ENCODE measurements around the gene SETDB2. TPM values are rescaled to one million over a fixed set of nuclear protein-coding genes. Genes with fewer than 3 reads are reported as not detected.

The SETDB2 gene
- polyA plus RNA-seq, 1 donor (not counting 4 experiments of a cell fraction or from before 2014, with no cell fraction given): 5.6 TPM

DNA sequence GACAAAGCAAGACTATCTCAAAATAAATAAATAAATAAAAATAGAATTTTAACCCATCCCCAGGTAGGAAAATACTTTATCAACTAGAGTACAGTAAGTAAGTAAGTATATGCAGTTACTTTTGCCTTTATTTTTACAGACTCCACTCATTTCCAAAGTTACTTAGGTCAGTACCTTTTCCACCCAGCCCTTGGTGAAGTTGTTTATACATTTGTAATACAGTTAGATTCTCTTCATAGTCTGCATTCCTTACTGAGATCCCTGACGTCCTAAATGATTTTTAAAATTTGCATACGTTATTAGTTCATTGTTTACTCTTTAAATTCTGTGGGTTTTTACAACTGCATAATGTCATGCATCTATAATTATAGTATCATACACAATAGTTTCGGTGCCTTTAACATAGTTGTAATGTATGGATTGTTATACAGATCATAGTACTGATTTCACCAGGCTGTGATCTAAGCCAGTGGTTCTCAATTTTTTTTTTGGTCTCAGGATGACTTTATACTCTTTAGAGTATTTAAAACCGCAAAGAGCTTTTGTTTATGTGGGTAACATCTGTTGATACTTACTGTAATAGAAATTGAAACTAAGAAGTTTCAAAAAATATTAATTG, 10.4 kb downstream of the SETDB2 start:
- no peak for TF ChIP-seq CTCF (optimal IDR thresholded peaks at IDR 0.05 in 1 of 3, IDR thresholded peaks at IDR 0.05 in 1 of 3, conservative IDR thresholded peaks at IDR 0.05 in 1 of 3; ENCODE audit: extremely low read depth in 1 of 3, insufficient read depth in 2 of 3, low read length in 3 of 3)
- no peak for TF ChIP-seq EZH2 (IDR thresholded peaks at IDR 0.05; ENCODE audit: low read length)
- no peak overlapping the region for H3K27ac ChIP-seq (ENCODE audit: control insufficient read depth, insufficient read depth, low read length)
- no peak for FAIRE-seq

DNA sequence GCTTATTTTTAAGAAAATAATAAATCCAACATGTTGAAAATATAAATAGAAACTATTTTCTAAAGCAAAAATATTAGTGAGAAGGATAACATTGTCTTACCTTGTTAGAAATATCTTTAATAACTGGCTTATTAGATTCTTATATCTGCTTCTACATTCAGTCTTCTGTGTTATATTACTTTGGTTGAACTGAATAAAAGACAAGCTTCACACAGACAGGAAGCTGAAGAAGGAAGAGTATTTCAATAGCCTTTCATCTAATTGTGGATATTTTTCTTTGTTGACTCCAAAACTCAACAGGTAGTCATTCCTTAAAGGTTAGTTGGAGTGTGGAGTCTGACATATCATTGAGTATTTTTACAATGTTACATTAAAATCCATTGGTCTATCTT, 10.9 kb downstream of the SETDB2 start:
- no peaks in the 10 kb centered on the region for H3K36me3 ChIP-seq (ENCODE audit: control insufficient read depth in 2 of 2, extremely low read depth in 1 of 2, insufficient read depth in 2 of 2, low read length in 2 of 2)
- no peak overlapping the region for H3K4me3 ChIP-seq (ENCODE audit: control insufficient read depth in 2 of 3, extremely low read depth in 1 of 3, insufficient read depth in 2 of 3, low read depth in 1 of 3, low read length in 3 of 3)
- no peak overlapping the region for H3K4me2 ChIP-seq (ENCODE audit: control insufficient read depth, extremely low read depth, insufficient read depth, low read depth, low read length)
- no peak overlapping the region for H3K9ac ChIP-seq (ENCODE audit: control insufficient read depth, extremely low read depth, insufficient read depth, low read length)
- no peaks in the 10 kb centered on the region for H4K20me1 ChIP-seq (ENCODE audit: control insufficient read depth, extremely low read depth, insufficient read depth, low read length)
- no peak for TF ChIP-seq CTCF (optimal IDR thresholded peaks at IDR 0.05 in 1 of 3, IDR thresholded peaks at IDR 0.05 in 1 of 3, conservative IDR thresholded peaks at IDR 0.05 in 1 of 3; ENCODE audit: extremely low read depth in 1 of 3, insufficient read depth in 2 of 3, low read length in 3 of 3)
- no peak for TF ChIP-seq EZH2 (IDR thresholded peaks at IDR 0.05; ENCODE audit: low read length)
- H3K27me3 ChIP-seq (ENCODE audit: control insufficient read depth, extremely low read depth, insufficient read depth, low read length): no peaks in the 10 kb centered on the region
- dilution Hi-C loops (cut with MboI; ENCODE audit: extremely low pct_ligation_motif_present, low sequenced_read_pairs): no loop called here
- no peak overlapping the region for H2AFZ ChIP-seq (ENCODE audit: control insufficient read depth, low read length)
- no peaks in the 10 kb centered on the region for H3K4me1 ChIP-seq (ENCODE audit: control insufficient read depth, extremely low read depth, insufficient read depth, low read length)
- no peaks in the 10 kb centered on the region for H3K9me3 ChIP-seq (ENCODE audit: control insufficient read depth, low read depth, low read length)
- no peaks in the 10 kb centered on the region for H3K9me1 ChIP-seq (ENCODE audit: control insufficient read depth, extremely low read depth, insufficient read depth, low read length)
- no peaks in the 10 kb centered on the region for H3K79me2 ChIP-seq (ENCODE audit: control insufficient read depth, insufficient read depth, low read length)
- DNase-seq (ENCODE audit: low read depth, low spot score) (no peak), FAIRE-seq (no peak)
- no peak overlapping the region for H3K27ac ChIP-seq (ENCODE audit: control insufficient read depth, insufficient read depth, low read length)

More for the DNA sequence above, 10.4 kb downstream of the SETDB2 start:
- dilution Hi-C loops (cut with MboI; ENCODE audit: extremely low pct_ligation_motif_present, low sequenced_read_pairs): no loop called here
- no peak for DNase-seq (ENCODE audit: low read depth, low spot score)
- Histone ChIP-seq H3K9ac (ENCODE audit: control insufficient read depth, extremely low read depth, insufficient read depth, low read length) (no peak overlapping the region), H3K79me2 (ENCODE audit: control insufficient read depth, insufficient read depth, low read length) (no peaks in the 10 kb centered on the region), H3K9me1 (ENCODE audit: control insufficient read depth, extremely low read depth, insufficient read depth, low read length) (no peaks in the 10 kb centered on the region), H3K36me3 (ENCODE audit: control insufficient read depth in 2 of 2, extremely low read depth in 1 of 2, insufficient read depth in 2 of 2, low read length in 2 of 2) (no peaks in the 10 kb centered on the region), H3K4me2 (ENCODE audit: control insufficient read depth, extremely low read depth, insufficient read depth, low read depth, low read length) (no peak overlapping the region), H4K20me1 (ENCODE audit: control insufficient read depth, extremely low read depth, insufficient read depth, low read length) (no peaks in the 10 kb centered on the region), H3K9me3 (ENCODE audit: control insufficient read depth, low read depth, low read length) (no peaks in the 10 kb centered on the region), H3K27me3 (ENCODE audit: control insufficient read depth, extremely low read depth, insufficient read depth, low read length) (no peaks in the 10 kb centered on the region), H2AFZ (ENCODE audit: control insufficient read depth, low read length) (no peak overlapping the region), H3K4me1 (ENCODE audit: control insufficient read depth, extremely low read depth, insufficient read depth, low read length) (no peaks in the 10 kb centered on the region), H3K4me3 (ENCODE audit: control insufficient read depth in 2 of 3, extremely low read depth in 1 of 3, insufficient read depth in 2 of 3, low read depth in 1 of 3, low read length in 3 of 3) (no peak overlapping the region)

Data from keratinocyte (primary cell).